MM.1S (cell line): ENCODE measurements around the gene CYTH4.

Source experiments
- DNase-seq: peaks from one replicate; pipeline ENCODE4 v3.0.0-alpha.2; 2015
- H2AFZ ChIP-seq: fragments of 300-600 bp; sonication (generic); 2 replicates; pipeline ENCODE4 v1.6.0; 2016; ENCODE audit warnings: antibody characterized with exemption, low read length
- H3F3A ChIP-seq: fragments of 300-600 bp; sonication (generic); 2 replicates; pipeline ENCODE4 v1.6.1; 2016; ENCODE audit warnings: mild to moderate bottlenecking, antibody characterized with exemption, low read length, moderate library complexity, mixed read lengths; ENCODE audit not compliant: insufficient read depth
- H3K27ac ChIP-seq: fragments of 300-600 bp; sonication (generic); 2 replicates; pipeline ENCODE4 v1.5.1; 2016; ENCODE audit warnings: mild to moderate bottlenecking, low read length
- H3K27me3 ChIP-seq: fragments of 300-600 bp; sonication (generic); replicated peaks from 2 replicates; pipeline ENCODE4 v1.6.0; 2016; ENCODE audit warnings: low read length; ENCODE audit not compliant: insufficient read depth
- H3K36me3 ChIP-seq: fragments of 300-600 bp; sonication (generic); replicated peaks from 2 replicates; pipeline ENCODE4 v1.6.1; 2016; ENCODE audit warnings: mild to moderate bottlenecking, low read length, mixed read lengths; ENCODE audit not compliant: insufficient read depth
- H3K4me1 ChIP-seq: fragments of 300-600 bp; sonication (generic); 2 replicates; pipeline ENCODE4 v1.6.1; 2016; ENCODE audit warnings: low read length, mixed read lengths
- H3K4me2 ChIP-seq: fragments of 300-600 bp; sonication (generic); 2 replicates; pipeline ENCODE4 v1.6.0; 2016; ENCODE audit warnings: low read depth, low read length
- H3K4me3 ChIP-seq: fragments of 300-600 bp; sonication (generic); 2 replicates; pipeline ENCODE4 v1.5.1; 2016; ENCODE audit warnings: low read length, mixed read lengths
- H3K79me2 ChIP-seq: fragments of 300-600 bp; sonication (generic); 2 replicates; pipeline ENCODE4 v1.6.1; 2016; ENCODE audit warnings: mixed run types, low read length, mixed read lengths
- H3K9ac ChIP-seq: fragments of 300-600 bp; sonication (generic); 2 replicates; pipeline ENCODE4 v1.6.1; 2016; ENCODE audit warnings: low read length, mixed read lengths
- H3K9me2 ChIP-seq: fragments of 300-600 bp; sonication (generic); replicated peaks from 2 replicates; pipeline ENCODE4 v1.6.1; 2016; ENCODE audit warnings: mild to moderate bottlenecking, low read length, mixed read lengths; ENCODE audit not compliant: insufficient read depth
- H3K9me3 ChIP-seq: fragments of 300-600 bp; sonication (generic); replicated peaks from 2 replicates; pipeline ENCODE4 v1.6.1; 2016; ENCODE audit warnings: mild to moderate bottlenecking, low read length, mixed read lengths; ENCODE audit not compliant: insufficient read depth
- H4K20me1 ChIP-seq: fragments of 300-600 bp; sonication (generic); 2 replicates; pipeline ENCODE4 v1.6.1; 2016; ENCODE audit warnings: mild to moderate bottlenecking, low read length, moderate library complexity, mixed read lengths; ENCODE audit not compliant: insufficient read depth
- CTCF ChIP-seq: fragments of 300-600 bp; sonication (generic); IDR thresholded peaks from 2 replicates; pipeline ENCODE4 v1.5.1; 2016; ENCODE audit warnings: antibody characterized with exemption, low read length, mixed read lengths
- EZH2 ChIP-seq: fragments of 300-600 bp; sonication (generic); optimal IDR thresholded peaks from 2 replicates; pipeline ENCODE3; 2017; ENCODE audit warnings: low read depth, mild to moderate bottlenecking, antibody characterized with exemption, low read length, mixed read lengths
- EZH2phosphoT487 ChIP-seq: fragments of 300-600 bp; sonication (generic); IDR thresholded peaks from 2 replicates; pipeline ENCODE4 v1.6.1; 2018; ENCODE audit warnings: antibody characterized with exemption, low read length

Gene CYTH4

GRCh38 chr22:37354261-37354660 lies 72.0 kb downstream of the CYTH4 start:
- no peak overlapping the region for H3K4me3 ChIP-seq
- H3K9ac ChIP-seq: no peak overlapping the region
- no peak for DNase-seq
- no peak overlapping the region for H2AFZ ChIP-seq
- no peak overlapping the region for H3K27ac ChIP-seq
- no peaks in the 10 kb centered on the region for H3K36me3 ChIP-seq
- H3K4me1 ChIP-seq: no peaks in the 10 kb centered on the region
- H3K79me2 ChIP-seq: no peaks in the 10 kb centered on the region
- no peaks in the 10 kb centered on the region for H4K20me1 ChIP-seq
- H3K9me2 ChIP-seq: no peaks in the 10 kb centered on the region
- TF ChIP-seq EZH2 (no peak), EZH2phosphoT487 (no peak), CTCF (no peak)
- no peak overlapping the region for H3K4me2 ChIP-seq
- no peaks in the 10 kb centered on the region for H3K9me3 ChIP-seq
- H3K27me3 ChIP-seq: peaks cover 99% of the 10 kb centered on the region
- no peaks in the 10 kb centered on the region for H3F3A ChIP-seq

GRCh38 chr22:37354670-37355069 lies 72.4 kb downstream of the CYTH4 start:
- H3K9me3 ChIP-seq: no peaks in the 10 kb centered on the region
- H3K4me1 ChIP-seq: no peaks in the 10 kb centered on the region
- H3K9ac ChIP-seq: no peak overlapping the region
- H3K9me2 ChIP-seq: no peaks in the 10 kb centered on the region
- H3K4me3 ChIP-seq: no peak overlapping the region
- H3K27ac ChIP-seq: no peak overlapping the region
- no peak overlapping the region for H2AFZ ChIP-seq
- no peak for DNase-seq
- no peaks in the 10 kb centered on the region for H3K36me3 ChIP-seq
- no peak for TF ChIP-seq EZH2
- TF ChIP-seq EZH2phosphoT487: no peak
- TF ChIP-seq CTCF: no peak
- H3K4me2 ChIP-seq: no peak overlapping the region
- H3K79me2 ChIP-seq: no peaks in the 10 kb centered on the region
- H3K27me3 ChIP-seq: peaks cover 99% of the 10 kb centered on the region
- no peaks in the 10 kb centered on the region for H4K20me1 ChIP-seq
- H3F3A ChIP-seq: no peaks in the 10 kb centered on the region

GRCh38 chr22:37355174-37355573 lies 72.9 kb downstream of the CYTH4 start:
- TF ChIP-seq EZH2 (no peak), CTCF (no peak), EZH2phosphoT487 (no peak)
- H3K4me2 ChIP-seq: no peak overlapping the region

More at GRCh38 chr22:37355174-37355573, 72.9 kb downstream of the CYTH4 start:
- Histone ChIP-seq H3K4me3 (no peak overlapping the region), H3F3A (no peaks in the 10 kb centered on the region), H3K9ac (no peak overlapping the region), H3K27ac (no peak overlapping the region), H3K36me3 (no peaks in the 10 kb centered on the region), H3K27me3 (peaks cover 99% of the 10 kb centered on the region), H2AFZ (no peak overlapping the region), H3K79me2 (no peaks in the 10 kb centered on the region), H4K20me1 (no peaks in the 10 kb centered on the region), H3K9me2 (no peaks in the 10 kb centered on the region), H3K4me1 (no peaks in the 10 kb centered on the region), H3K9me3 (no peaks in the 10 kb centered on the region)
- DNase-seq: no peak
